ENCODE data around the gene GPR17. TPM values are rescaled to one million over a fixed set of nuclear protein-coding genes. Genes with fewer than 3 reads are reported as not detected.
A peak's percentile ranks its signal among the peaks of the same experiment; 100 is the strongest.

GPR17 gene
- total and polyA plus RNA-seq, 10 donors = 0.09 to 1.9 (median 0.24) TPM; not detected in 4

DNA sequence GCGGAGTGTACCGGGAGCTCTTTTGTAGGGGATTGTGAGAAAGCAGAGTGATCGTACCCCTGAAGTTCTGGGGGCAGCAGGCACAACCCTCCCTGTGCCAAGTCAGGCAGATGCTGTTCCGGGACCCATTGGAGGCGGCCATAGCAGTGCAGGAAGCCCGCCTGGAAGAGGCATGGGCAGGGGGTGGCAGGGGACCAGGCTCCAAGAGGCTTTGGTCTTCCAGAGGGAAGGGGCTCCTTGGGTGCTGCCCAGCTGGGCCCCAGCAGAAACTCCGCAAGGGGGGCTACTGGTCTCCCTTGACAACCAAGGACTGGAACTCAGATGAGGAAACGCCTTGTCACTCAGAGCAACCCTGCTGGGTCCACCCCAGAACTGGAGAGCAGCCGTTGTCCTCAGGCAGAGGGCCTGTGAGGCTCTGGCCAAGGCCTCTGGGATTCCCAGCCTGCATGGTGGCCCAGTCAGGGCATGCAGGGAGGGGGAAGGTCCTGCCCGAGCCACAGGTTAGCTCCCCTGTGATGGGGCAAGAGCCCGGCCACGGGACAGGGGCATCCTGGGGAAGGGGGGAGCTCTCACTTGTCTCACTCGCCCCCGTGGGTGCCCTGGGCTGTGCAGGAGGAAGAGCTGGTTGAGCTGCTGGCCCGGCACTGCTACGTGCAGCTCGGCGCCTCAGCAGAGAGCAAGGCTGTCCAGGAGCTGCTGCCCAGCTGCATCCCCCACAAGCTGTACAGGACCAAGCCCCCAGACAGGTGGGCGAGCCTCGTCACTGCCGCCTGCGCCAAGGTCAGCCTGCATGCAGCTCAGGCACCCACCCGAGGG, 21.0 kb upstream of the GPR17 start:
- Histone ChIP-seq H3K9me3 (no peaks in the 10 kb centered on the region), H3K36me3 (peaks cover 0 to 54% (median 0%) of the 10 kb centered on the region in 6 donors), H3K27ac (peak overlapping the region in 2 of 8 donors; percentile 16 to 27), H3K4me3 (no peak overlapping the region), H3K4me1 (peaks cover 0 to 87% (median 28%) of the 10 kb centered on the region in 6 donors), H3K27me3 (replicated peaks in 1 of 7) (no peaks in the 10 kb centered on the region)
- WGBS, 5 donors = 68 to 88% (median 82%) methylated on average over 15 to 23 of the region's 23 CpGs
- TF ChIP-seq POLR2AphosphoS5 (IDR thresholded peaks at IDR 0.05) (peak in 1 of 3 donors; percentile 47), POLR2A (IDR thresholded peaks at IDR 0.05) (no peak)
- TF ChIP-seq, protein P1, sequence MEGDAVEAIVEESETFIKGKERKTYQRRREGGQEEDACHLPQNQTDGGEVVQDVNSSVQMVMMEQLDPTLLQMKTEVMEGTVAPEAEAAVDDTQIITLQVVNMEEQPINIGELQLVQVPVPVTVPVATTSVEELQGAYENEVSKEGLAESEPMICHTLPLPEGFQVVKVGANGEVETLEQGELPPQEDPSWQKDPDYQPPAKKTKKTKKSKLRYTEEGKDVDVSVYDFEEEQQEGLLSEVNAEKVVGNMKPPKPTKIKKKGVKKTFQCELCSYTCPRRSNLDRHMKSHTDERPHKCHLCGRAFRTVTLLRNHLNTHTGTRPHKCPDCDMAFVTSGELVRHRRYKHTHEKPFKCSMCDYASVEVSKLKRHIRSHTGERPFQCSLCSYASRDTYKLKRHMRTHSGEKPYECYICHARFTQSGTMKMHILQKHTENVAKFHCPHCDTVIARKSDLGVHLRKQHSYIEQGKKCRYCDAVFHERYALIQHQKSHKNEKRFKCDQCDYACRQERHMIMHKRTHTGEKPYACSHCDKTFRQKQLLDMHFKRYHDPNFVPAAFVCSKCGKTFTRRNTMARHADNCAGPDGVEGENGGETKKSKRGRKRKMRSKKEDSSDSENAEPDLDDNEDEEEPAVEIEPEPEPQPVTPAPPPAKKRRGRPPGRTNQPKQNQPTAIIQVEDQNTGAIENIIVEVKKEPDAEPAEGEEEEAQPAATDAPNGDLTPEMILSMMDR (IDR thresholded peaks at IDR 0.05 in 8 of 11, conservative IDR thresholded peaks at IDR 0.05 in 3 of 11) = no peak
- peak; percentile 78 for DNase-seq
- intact Hi-C loops (cut with DNase I; ENCODE audit: low total_unique reads) = no loop called here

DNA sequence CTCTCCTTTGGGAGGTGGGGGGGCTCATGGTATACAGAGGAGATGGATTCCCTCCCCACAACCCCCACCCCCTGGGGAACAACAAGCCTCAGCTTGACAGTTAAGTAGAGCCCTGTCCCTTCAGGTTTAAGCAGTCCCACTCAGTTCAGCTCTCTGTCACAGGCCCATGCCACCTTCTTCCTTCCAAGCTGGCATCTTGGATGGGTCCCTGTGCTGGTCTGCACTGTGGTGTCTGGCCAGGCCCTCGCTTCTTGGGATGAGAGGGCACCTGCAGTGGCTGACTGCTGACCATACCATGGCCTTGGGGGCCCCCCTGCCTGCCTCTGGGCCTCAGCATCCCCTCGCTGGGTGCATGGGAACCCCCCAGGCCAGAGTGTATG, 20.4 kb upstream of the GPR17 start:
- no peak overlapping the region for H3K4me3 ChIP-seq
- H3K27ac ChIP-seq = peak overlapping the region in 1 of 8 donors; percentile 16
- intact Hi-C loops (cut with DNase I; ENCODE audit: low total_unique reads) = no loop called here
- H3K9me3 ChIP-seq = no peaks in the 10 kb centered on the region
- TF ChIP-seq, protein P1 (IDR thresholded peaks at IDR 0.05 in 8 of 11, conservative IDR thresholded peaks at IDR 0.05 in 3 of 11) = no peak
- TF ChIP-seq POLR2A (IDR thresholded peaks at IDR 0.05) (no peak), POLR2AphosphoS5 (IDR thresholded peaks at IDR 0.05) (no peak)
- H3K4me1 ChIP-seq = peaks cover 1 to 88% (median 32%) of the 10 kb centered on the region in 6 donors
- DNase-seq = peak; percentile 69
- peaks cover 0 to 54% (median 0%) of the 10 kb centered on the region in 6 donors for H3K36me3 ChIP-seq
- H3K27me3 ChIP-seq (replicated peaks in 1 of 7) = no peaks in the 10 kb centered on the region
- WGBS, 5 donors = 77 to 96% (median 83%) methylated on average over 2 of the region's 2 CpGs

DNA sequence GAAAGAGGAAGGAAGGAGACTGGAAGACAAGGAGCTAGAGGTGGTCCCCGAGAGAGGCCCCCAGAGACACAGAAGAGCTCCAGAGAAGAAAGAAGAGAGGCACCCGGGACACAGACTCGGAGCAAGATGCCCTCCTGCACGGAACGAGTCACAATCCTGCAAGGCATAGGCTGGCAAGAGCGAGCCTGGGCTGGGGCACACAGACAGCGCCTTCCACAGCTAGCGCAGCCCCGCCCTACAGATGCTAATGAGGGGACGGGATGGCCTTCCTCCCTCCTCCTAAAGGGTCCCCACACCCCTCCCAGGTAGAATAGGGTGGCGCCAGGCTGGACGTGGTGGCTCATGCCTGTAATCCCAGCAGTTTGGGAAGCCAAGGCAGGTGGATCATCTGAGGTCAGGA, 19.8 kb upstream of the GPR17 start:
- peak; percentile 72 for DNase-seq
- intact Hi-C loops (cut with DNase I; ENCODE audit: low total_unique reads) = no loop called here
- peak in 1 of 3 donors; percentile 4 for TF ChIP-seq POLR2AphosphoS5 (IDR thresholded peaks at IDR 0.05)
- TF ChIP-seq, protein P1 (IDR thresholded peaks at IDR 0.05 in 8 of 11, conservative IDR thresholded peaks at IDR 0.05 in 3 of 11) = no peak
- Histone ChIP-seq H3K4me3 (no peak overlapping the region), H3K36me3 (peaks cover 0 to 58% (median 0%) of the 10 kb centered on the region in 6 donors), H3K27ac (peak overlapping the region in 1 of 8 donors; percentile 16), H3K9me3 (no peaks in the 10 kb centered on the region), H3K4me1 (peaks cover 7 to 94% (median 38%) of the 10 kb centered on the region in 6 donors), H3K27me3 (replicated peaks in 1 of 7) (no peaks in the 10 kb centered on the region)
- 50 to 78% (median 65%) methylated on average over 12 of the region's 12 CpGs for WGBS, 5 donors

Measured in spleen (tissue), 11 donors.